NCI-H1694 treated with DMSO at 0.1 percent for 48 hours (cell line): ENCODE measurements around the gene ETV6.

ENCODE experiments used
- DNase-seq: peaks from one replicate; lab custom pipeline; 2025; lab: John Stamatoyannopoulos, UW

Gene ETV6

DNA sequence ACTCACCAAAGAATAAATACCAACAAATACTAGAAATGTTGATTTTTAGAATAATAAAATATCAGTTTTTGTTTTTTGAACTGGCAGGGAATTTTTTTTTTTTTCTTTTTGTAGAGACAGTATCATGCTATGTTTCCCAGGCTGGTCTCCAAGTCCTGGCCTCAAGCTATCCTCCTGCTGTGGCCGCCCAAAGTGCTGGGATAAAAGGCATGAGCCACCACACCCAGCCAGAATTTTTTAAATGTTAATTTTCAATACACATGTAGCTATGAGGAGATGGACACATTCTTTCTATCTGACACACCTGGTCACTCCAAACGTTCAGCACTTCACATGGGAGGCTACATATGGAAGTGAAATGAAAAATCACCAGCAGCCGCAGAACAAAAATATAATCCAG lies 126.8 kb downstream of the ETV6 start:
- DNase-seq: no peak

- DNase-seq: no peak
Measured at GRCh38 chr12:11777451-11777850, 128.0 kb downstream of the ETV6 start.

GRCh38 chr12:11777962-11778361 lies 128.5 kb downstream of the ETV6 start:
- no peak for DNase-seq

- no peak for DNase-seq
Measured at GRCh38 chr12:11778713-11779685, 129.5 kb downstream of the ETV6 start.

DNA sequence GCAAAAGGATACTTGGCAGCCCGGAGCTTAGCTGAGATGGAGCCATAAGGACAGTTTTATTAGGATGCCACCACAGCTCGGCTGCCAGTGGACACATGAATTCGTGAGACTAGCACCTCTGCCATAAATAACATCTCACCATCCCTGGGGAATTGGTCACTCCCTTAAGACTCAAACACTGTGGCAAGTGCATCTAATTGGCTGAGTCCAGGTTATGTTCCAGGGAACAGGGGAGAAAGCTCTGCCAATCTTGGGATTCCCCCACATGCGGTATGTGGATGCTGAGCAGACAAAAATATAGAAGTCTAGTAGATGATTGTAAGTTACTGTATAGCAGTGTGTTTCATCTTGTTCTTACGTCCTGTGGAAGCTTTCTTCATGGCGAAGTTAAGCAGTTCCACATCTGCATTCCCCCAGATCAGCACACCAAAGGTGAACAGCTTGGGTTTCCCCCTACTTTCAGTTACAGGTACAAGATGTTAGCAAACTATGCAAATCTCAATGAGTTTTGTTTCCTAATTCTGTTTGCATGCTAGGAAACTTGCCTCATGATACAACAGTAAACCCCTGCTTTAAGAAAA lies 131.1 kb downstream of the ETV6 start:
- DNase-seq: no peak

GRCh38 chr12:11782914-11783420 lies 133.5 kb downstream of the ETV6 start:
- no peak for DNase-seq

GRCh38 chr12:11785712-11786111 lies 136.2 kb downstream of the ETV6 start:
- no peak for DNase-seq

DNA sequence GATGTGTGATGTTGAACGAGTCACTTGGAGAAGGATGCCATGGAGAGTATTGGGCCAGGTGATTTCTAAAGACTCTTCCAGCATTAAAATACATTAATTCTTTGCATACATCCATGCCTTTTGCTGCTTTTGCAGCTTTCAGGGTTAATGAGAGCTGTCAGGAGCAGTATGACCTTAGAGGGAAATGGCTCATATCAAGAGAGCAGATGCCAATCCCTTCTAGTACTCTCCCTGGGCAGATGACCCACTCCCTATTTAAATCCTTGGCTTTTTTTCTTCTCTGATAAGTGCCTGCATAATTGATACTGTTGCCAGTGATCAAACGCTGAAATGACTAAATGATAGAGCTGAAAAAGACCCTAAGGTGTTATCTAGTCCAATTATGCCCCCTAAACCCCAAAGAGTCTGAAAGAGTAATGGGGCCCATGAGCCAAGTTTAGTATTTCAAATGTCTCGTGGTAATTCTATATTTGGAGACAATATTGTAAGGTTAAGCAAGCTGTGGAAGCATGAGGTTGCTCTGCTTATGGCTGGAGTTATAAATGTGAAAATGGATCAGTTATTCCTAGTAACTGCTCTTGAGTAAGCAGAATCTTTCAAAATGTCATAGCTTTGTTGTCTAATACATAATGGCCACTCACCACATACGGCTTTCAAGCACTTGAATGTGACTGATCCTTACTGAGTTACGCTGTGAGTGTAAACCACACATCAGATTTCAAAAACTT lies 137.3 kb downstream of the ETV6 start:
- no peak for DNase-seq

DNA sequence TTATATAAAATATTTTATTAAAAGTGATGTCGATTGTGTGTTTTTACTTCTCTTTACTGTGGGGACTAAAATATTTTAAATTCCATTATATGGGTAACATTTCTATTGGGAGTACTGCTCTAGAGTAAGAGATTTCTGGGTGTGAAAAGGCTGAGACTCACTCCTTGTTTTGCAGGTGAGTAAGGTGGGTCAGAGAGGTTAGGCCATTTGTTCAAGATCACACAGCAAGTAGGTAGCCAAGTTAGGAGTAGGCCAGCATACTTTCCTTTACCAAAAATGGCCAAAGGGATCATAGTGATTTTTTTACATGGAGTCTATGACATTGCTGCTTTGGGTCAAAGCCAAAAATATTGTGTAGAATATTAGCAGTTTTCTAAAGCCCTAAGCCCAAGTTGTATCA lies 138.0 kb downstream of the ETV6 start:
- DNase-seq: no peak

GRCh38 chr12:11787933-11788849 lies 138.7 kb downstream of the ETV6 start:
- no peak for DNase-seq

DNA sequence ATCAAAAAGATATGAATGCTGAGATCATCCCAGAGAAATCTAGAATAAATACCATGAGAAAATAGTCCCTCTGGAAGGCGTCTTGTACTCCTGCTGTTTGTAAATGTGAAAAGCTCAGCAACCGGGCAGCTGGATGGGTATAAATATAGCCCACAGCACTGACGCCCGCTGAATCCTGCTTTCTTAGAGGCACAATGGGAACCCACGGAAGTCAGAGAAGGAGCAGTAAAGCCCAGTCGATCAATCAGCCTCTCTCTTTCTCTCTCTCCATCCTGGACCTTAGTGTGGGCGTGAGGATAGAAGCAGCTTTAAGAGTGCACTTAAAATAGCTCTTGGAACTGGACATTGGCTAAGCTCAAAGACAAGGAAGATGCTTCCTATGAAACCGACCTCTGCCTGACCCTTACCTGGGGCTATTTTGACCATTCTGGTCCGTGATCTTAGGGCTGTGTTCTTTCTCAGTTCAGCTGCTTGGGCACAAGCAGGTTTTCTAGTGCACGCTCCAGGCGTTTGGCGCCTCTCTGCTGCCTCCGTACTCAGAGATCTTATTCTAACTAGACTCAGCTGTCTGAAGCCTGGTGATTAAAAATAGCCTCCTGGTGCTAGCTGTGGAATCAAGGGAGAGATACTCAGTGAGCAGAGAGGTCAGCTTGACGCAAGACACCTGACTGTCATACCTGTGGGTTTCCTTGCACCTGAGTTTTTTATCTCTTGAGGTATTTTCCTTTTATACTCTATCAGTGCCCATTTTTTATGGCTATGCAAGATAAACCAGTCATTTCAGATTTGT lies 144.6 kb downstream of the ETV6 start:
- no peak for DNase-seq

GRCh38 chr12:11794751-11795150 lies 145.3 kb downstream of the ETV6 start:
- DNase-seq: no peak

- no peak for DNase-seq
Measured at GRCh38 chr12:11795192-11795912, 145.9 kb downstream of the ETV6 start.

GRCh38 chr12:11795913-11796459 lies 146.5 kb downstream of the ETV6 start:
- no peak for DNase-seq

DNA sequence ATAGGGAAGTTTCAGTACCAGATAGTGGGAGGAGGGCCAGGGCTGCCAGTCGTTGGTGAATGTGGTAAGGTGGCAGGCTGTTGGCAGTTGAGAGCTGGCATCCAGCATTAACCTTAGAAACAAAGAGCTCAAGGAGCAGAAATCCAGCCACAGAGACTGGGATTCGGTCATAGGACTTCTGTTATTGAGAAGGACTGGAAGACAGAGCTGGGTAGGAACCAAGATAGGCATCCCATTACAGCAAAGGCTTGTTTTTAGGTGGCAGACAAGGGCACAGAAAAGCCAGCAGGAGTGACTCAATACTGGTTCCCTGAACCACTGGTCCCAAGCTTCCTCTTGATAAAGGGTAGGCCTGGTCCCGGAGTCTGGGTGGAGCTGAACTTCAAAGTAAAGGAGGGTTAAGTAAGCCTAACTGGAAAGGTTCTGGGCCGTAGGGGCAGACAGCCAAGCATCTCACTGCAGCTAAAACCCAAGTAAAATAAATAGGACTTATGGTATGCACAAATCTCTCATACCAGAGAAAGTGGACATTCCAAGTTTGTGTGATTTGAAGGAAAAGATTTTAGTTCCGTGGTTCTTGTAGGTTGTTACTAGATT lies 147.9 kb downstream of the ETV6 start:
- no peak for DNase-seq

GRCh38 chr12:11798006-11798708 lies 148.7 kb downstream of the ETV6 start:
- DNase-seq: no peak

DNA sequence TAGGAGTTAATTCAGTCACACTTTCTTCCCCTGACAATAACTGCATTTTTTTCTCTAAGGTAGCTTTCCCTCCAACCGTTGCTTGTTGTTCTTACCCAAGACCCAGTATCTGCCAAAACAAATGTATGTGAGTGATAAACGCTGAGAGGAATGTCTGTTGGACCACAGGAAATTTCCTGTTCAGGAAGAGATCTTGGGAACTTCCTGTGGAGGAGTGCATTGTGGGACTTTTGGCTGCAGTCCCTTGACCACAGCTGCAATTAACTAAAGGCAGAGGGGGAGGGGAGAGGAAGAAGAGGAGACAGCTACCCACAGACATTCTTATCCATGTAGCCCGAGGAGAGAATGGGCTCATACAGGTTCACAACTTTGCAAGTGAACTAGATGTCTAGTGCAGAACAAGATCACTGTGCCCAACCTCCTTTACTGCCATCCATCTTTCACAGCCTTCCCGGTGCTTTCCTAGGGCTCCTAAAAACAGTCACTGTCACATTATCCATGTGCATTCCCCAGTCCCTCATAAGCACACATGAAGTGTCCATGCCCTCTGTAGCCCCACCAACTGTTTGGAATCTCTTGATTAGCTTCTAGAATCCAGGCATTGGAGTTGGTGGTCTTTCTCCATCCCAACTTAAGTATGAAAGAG lies 149.5 kb downstream of the ETV6 start:
- no peak for DNase-seq

GRCh38 chr12:11799502-11799873 lies 150.0 kb downstream of the ETV6 start:
- no peak for DNase-seq
